Neural cell (in vitro differentiated cells): ENCODE measurements around the gene HSPA4L. TPM values are rescaled to one million over a fixed set of nuclear protein-coding genes. Genes with fewer than 3 reads are reported as not detected.

Experiments used
- H2AFZ ChIP-seq: fragments of 200-600, 300-800 bp; sonication (generic), shearing (Covaris generic); 2 replicates; pipeline ENCODE4 v1.6.0; 2014; ENCODE audit warnings: low read depth, mild to moderate bottlenecking, antibody characterized with exemption, low read length, moderate library complexity
- H3F3A ChIP-seq: fragments of 200-600 bp; shearing (Covaris generic); 2 replicates; pipeline ENCODE4 v1.6.1; 2016; ENCODE audit warnings: mild to moderate bottlenecking, moderate library complexity, mixed read lengths, antibody characterized with exemption, low read length; ENCODE audit not compliant: insufficient read depth, poor library complexity, severe bottlenecking
- H3K27ac ChIP-seq: fragments of 200-600, 300-800 bp; sonication (generic), shearing (Covaris generic); 2 replicates; pipeline ENCODE4 v1.5.1; 2014; ENCODE audit warnings: mild to moderate bottlenecking, low read length, moderate library complexity
- H3K27me3 ChIP-seq: fragments of 300-800, 200-600 bp; sonication (generic), shearing (Covaris generic); 2 replicates; pipeline ENCODE4 v1.6.0; 2014; ENCODE audit warnings: mild to moderate bottlenecking, low read depth, low read length, moderate library complexity; ENCODE audit not compliant: insufficient read depth
- H3K36me3 ChIP-seq: fragments of 300-800, 200-600 bp; sonication (generic), shearing (Covaris generic); 2 replicates; pipeline ENCODE4 v1.5.1; 2014; ENCODE audit warnings: mild to moderate bottlenecking, antibody characterized with exemption, low read length, moderate library complexity; ENCODE audit not compliant: insufficient read depth
- H3K4me2 ChIP-seq: fragments of 300-800, 200-600 bp; sonication (generic), shearing (Covaris generic); 2 replicates; pipeline ENCODE4 v1.6.0; 2014; ENCODE audit warnings: mild to moderate bottlenecking, low read length
- H3K4me3 ChIP-seq: fragments of 300-800, 200-600 bp; sonication (generic), shearing (Covaris generic); 2 replicates; pipeline ENCODE4 v1.5.1; 2014; ENCODE audit warnings: mild to moderate bottlenecking, low read length, moderate library complexity
- H3K79me2 ChIP-seq: fragments of 200-600 bp; shearing (Covaris generic); replicated peaks from 2 replicates; pipeline ENCODE4 v1.6.0; 2014; ENCODE audit warnings: mild to moderate bottlenecking, low read length, moderate library complexity; ENCODE audit not compliant: insufficient read depth
- H3K9ac ChIP-seq: fragments of 300-800, 200-600 bp; sonication (generic), shearing (Covaris generic); 2 replicates; pipeline ENCODE4 v1.6.1; 2016; ENCODE audit warnings: mild to moderate bottlenecking, low read length, mixed read lengths
- H3K9me2 ChIP-seq: fragments of 200-600 bp; shearing (Covaris generic); 2 replicates; pipeline ENCODE4 v1.6.1; 2016; ENCODE audit warnings: mild to moderate bottlenecking, low read length, mixed read lengths; ENCODE audit not compliant: insufficient read depth
- H3K9me3 ChIP-seq: fragments of 200-600, 300-800 bp; sonication (generic), shearing (Covaris generic); 2 replicates; pipeline ENCODE4 v1.6.1; 2016; ENCODE audit warnings: mild to moderate bottlenecking, mixed run types, low read length, moderate library complexity, mixed read lengths
- H4K20me1 ChIP-seq: fragments of 200-600 bp; shearing (Covaris generic); 2 replicates; pipeline ENCODE4 v1.6.1; 2016; ENCODE audit warnings: mild to moderate bottlenecking, mixed run types; ENCODE audit not compliant: insufficient read depth
- EP300 ChIP-seq: fragments of 450-650 bp; conservative IDR thresholded peaks from 2 replicates; pipeline ENCODE4 v1.6.1; 2014; ENCODE audit warnings: antibody characterized with exemption, mild to moderate bottlenecking, moderate library complexity; ENCODE audit not compliant: poor library complexity, severe bottlenecking
- EZH2 ChIP-seq: fragments of 200-600, 300-800 bp; shearing (Covaris generic), sonication (generic); IDR thresholded peaks from 2 replicates; pipeline ENCODE4 v1.6.1; 2014; ENCODE audit warnings: antibody characterized with exemption, low read length, borderline replicate concordance, mild to moderate bottlenecking; ENCODE audit not compliant: insufficient read depth, poor library complexity, severe bottlenecking
- MXI1 ChIP-seq: fragments of 450-650 bp; conservative IDR thresholded peaks from 2 replicates; pipeline ENCODE4 v1.6.1; 2014; ENCODE audit warnings: antibody characterized with exemption, mild to moderate bottlenecking; ENCODE audit not compliant: poor library complexity, severe bottlenecking
- POLR2AphosphoS5 ChIP-seq: IDR thresholded peaks from 2 replicates; pipeline ENCODE4 v1.6.1; 2012
- RAD21 ChIP-seq: fragments of 450-650 bp; conservative IDR thresholded peaks from 2 replicates; pipeline ENCODE4 v1.6.1; 2014; ENCODE audit warnings: antibody characterized with exemption, mild to moderate bottlenecking, moderate library complexity
- REST ChIP-seq: IDR thresholded peaks from 2 replicates; pipeline ENCODE4 v1.6.1; 2012; ENCODE audit warnings: borderline replicate concordance
- SMC3 ChIP-seq: fragments of 450-650 bp; conservative IDR thresholded peaks from 2 replicates; pipeline ENCODE4 v1.6.1; 2014; ENCODE audit warnings: antibody characterized with exemption, mild to moderate bottlenecking, moderate library complexity; ENCODE audit not compliant: poor library complexity
- TAF1 ChIP-seq: IDR thresholded peaks from 2 replicates; pipeline ENCODE4 v1.6.1; 2012; ENCODE audit warnings: low read depth
- polyA plus RNA-seq: library from polyadenylated mRNA; depleted of rRNA; stranded (reverse); fragments of >200 nt; gene quantifications from 2 replicates; pipeline ENCODE4 v1.2.3, GENCODE V29; 2014
- TF ChIP-seq, protein P1 (sequence below): fragments of 450-650 bp; IDR thresholded peaks from 2 replicates; pipeline ENCODE4 v1.5.1; 2014; ENCODE audit warnings: antibody characterized with exemption, mild to moderate bottlenecking, moderate library complexity; ENCODE audit not compliant: poor library complexity, severe bottlenecking

Gene HSPA4L
- polyA plus RNA-seq, 1 donor from 2014 or later, result 12.5 TPM

DNA sequence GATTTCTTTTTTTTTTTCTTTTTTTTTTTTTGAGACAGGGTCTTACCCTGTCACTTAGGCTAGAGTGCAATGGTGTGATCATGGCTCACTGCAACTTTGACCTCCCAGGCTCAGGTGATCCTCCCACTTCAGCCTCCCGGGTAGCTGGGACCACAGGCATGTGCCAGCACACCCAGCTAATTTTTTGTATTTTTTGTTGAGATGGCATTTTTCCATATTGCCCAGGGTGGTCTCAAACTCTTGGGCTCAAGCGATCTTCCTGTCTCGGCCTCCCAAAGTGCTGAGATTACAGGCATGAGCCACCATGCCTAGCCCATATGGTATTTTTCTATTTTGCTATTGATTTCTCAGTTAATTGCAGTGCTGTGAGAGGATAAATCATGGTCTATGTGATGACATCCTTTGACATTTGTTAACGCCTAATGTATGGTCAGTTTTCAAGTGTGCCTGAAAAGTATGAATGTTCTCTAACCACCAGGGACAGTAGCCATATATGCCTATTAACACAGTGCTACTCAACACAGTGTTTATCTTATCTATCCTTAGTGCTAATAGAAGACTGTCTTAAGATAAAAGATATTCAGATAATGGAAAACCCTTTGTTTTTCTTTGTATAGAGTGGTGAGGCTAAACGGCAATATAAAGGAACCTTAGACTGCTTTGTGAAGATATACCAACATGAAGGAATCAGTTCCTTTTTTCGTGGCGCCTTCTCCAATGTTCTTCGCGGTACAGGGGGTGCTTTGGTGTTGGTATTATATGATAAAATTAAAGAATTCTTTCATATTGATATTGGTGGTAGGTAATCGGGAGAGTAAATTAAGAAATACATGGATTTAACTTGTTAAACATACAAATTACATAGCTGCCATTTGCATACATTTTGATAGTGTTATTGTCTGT is 9.1 kb upstream of the HSPA4L start:
- Histone ChIP-seq H3K4me3 (no peak overlapping the region), H3K9me2 (no peaks in the 10 kb centered on the region), H3K9ac (no peak overlapping the region), H3K36me3 (no peaks in the 10 kb centered on the region), H3F3A (no peaks in the 10 kb centered on the region), H4K20me1 (no peaks in the 10 kb centered on the region), H3K79me2 (no peaks in the 10 kb centered on the region), H3K9me3 (no peaks in the 10 kb centered on the region), H3K27ac (no peak overlapping the region), H2AFZ (no peak overlapping the region), H3K4me2 (no peak overlapping the region), H3K27me3 (no peaks in the 10 kb centered on the region)
- TF ChIP-seq EZH2 (no peak), SMC3 (no peak), TAF1 (no peak), RAD21 (no peak), MXI1 (no peak)
- TF ChIP-seq, protein P1, sequence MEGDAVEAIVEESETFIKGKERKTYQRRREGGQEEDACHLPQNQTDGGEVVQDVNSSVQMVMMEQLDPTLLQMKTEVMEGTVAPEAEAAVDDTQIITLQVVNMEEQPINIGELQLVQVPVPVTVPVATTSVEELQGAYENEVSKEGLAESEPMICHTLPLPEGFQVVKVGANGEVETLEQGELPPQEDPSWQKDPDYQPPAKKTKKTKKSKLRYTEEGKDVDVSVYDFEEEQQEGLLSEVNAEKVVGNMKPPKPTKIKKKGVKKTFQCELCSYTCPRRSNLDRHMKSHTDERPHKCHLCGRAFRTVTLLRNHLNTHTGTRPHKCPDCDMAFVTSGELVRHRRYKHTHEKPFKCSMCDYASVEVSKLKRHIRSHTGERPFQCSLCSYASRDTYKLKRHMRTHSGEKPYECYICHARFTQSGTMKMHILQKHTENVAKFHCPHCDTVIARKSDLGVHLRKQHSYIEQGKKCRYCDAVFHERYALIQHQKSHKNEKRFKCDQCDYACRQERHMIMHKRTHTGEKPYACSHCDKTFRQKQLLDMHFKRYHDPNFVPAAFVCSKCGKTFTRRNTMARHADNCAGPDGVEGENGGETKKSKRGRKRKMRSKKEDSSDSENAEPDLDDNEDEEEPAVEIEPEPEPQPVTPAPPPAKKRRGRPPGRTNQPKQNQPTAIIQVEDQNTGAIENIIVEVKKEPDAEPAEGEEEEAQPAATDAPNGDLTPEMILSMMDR, result no peak

DNA sequence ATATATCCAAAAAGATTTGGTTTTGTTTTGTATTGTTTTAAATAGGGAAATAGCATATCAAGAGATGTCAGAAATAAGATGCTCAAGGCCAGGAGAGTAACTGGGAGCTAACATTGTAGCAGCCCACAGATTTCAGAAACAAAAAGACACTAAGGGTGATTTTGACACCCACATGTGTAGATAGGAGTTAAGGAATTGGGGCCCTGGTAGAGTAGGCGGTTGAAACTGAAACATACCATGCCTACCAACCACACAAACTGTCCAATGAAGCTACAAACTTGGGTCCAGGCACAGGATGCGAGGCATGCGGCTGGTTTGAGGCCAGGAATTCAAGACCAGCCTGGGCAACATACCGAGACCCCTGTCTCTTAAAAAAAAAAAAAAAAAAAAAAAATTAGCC is 6.3 kb upstream of the HSPA4L start:
- H3K79me2 ChIP-seq, result no peaks in the 10 kb centered on the region
- H3K9ac ChIP-seq, result no peak overlapping the region
- no peaks in the 10 kb centered on the region for H3K9me3 ChIP-seq
- no peak overlapping the region for H3K4me3 ChIP-seq
- H4K20me1 ChIP-seq, result no peaks in the 10 kb centered on the region
- H3K4me2 ChIP-seq, result no peak overlapping the region
- no peaks in the 10 kb centered on the region for H3K27me3 ChIP-seq
- no peaks in the 10 kb centered on the region for H3F3A ChIP-seq
- H3K9me2 ChIP-seq, result no peaks in the 10 kb centered on the region
- TF ChIP-seq MXI1 (no peak), EZH2 (no peak), RAD21 (no peak), SMC3 (no peak), REST (no peak), TAF1 (no peak), POLR2AphosphoS5 (no peak), EP300 (no peak)
- TF ChIP-seq, protein P1, result no peak
- no peak overlapping the region for H3K27ac ChIP-seq
- no peaks in the 10 kb centered on the region for H3K36me3 ChIP-seq
- H2AFZ ChIP-seq, result no peak overlapping the region
